Posterior cingulate gyrus (tissue), 11 donors: ENCODE results near the gene MYBPC2.
"Not testable (repeated sequence)": the region's sequence is repeated elsewhere in the genome, so short reads cannot be mapped to it uniquely, and the experiment has no call there.

Source experiments
- DNase-seq, 10 donors: peaks; one replicate each; pipeline versions ENCODE4 v3.0.0 to v3.0.0-alpha.2; 2020 to 2021; ENCODE audit warnings: mixed read lengths in 3 of 10
- intact Hi-C: fragments of 100-400 bp; cut with DNase I; formaldehyde crosslinking; loops from one replicate; pipeline ENCODE4 v1.15.1; 2023

The MYBPC2 gene

GRCh38 chr19:50432221-50433028 is at the start of gene MYBPC2:
TSS of gene MYBPC2 (plus strand) at chr19:50432892. CDS start at chr19:50432954, 62 bp downstream.
- intact Hi-C loops, result no loop called here
- DNase-seq, result peak in 1 of 10 donors; percentile 39

GRCh38 chr19:50383001-50383851 is 49.5 kb upstream of the MYBPC2 start:
- intact Hi-C loops, result no loop called here
- DNase-seq, result peak in 1 of 10 donors; percentile 65

GRCh38 chr19:50383852-50384684 is 48.6 kb upstream of the MYBPC2 start, which contains the start of gene POLD1:
TSS of gene POLD1 (plus strand) at chr19:50384347. CDS start at chr19:50398852, 14,505 bp downstream.
- intact Hi-C loops, result no loop called here

DNA sequence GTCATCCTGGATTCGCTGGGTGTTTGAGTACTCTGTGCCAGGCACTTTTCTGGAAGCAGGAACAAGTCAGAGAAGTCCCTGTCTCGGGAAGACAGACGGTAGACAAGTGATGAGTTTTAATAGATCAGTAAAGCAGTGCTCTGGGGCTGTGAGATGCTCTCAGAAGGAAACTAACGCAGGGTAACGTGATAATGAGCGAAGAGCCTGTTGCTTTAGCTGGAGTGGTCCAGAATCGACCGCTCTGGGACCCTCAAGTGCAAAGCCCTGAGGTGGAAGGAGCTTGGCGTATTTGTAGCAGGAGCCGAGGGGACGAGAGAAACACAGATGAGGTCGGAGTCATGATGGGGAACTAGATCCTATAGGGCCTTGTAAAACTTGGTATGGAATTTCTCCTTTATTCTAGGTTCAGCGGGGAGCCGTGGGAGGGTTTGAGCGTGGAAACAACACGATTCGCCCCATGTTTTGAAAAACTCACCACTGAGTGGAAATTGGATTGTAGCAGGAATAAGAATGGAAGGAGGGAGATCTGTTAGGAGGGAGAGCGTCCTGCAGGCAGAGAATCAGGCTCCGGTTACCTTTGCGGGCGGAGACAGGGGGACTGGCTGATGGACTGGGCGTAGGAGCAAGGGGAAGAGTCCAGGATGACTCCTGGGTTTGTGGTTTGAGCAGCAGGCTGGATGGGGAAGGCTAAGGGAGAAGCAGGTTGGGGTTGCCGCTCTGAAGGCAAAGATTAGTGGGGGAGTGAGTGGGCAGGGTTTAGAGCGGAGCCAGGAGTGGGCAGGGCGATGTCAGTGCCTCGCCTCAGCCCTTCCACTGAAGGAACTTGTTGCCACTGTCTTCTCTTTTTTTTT is 47.8 kb upstream of the MYBPC2 start:
- intact Hi-C loops, result no loop called here
- DNase-seq, result no peak

More at GRCh38 chr19:50383852-50384684, 48.6 kb upstream of the MYBPC2 start, which contains the start of gene POLD1:
- DNase-seq, result peak; percentile 88 to 99 (median 94)

DNA sequence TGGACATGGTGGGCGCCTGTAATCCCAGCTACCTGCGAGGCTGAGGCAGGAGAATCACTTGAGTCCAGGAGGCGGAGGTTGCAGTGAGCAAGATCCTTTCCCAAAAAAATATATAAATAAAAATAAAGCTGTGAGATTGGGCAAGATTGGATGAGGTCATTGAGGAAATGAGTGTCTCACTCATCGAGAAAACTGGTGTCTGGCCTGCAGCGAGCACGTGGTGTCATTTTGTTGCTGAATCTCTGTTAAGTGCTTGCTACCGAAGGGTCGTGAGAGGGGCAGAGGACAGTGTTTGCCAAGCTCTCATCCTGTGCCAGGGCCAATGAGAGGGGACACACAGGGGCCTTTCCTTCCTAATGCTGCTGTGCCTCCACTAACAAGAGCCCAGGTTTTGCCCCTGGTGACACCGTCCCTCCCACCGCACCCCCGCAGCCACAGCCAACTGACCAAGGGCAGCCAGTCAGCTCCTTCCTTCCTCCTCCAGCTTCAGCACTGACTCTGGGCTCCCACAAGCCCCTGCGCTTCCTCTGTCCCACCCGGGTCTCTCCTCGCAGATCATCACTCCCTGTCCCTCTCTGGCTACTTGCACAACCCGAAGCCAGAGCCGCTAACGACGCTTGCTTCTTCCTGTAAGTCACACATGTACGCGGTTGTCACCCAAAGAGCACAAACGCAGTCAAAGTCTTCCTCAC is 45.4 kb upstream of the MYBPC2 start:
- DNase-seq, result peak in 6 of 10 donors; percentile 24 to 90 (median 36)
- intact Hi-C loops, result no loop called here

- peak in 3 of 10 donors; percentile 20 to 53 (median 23) for DNase-seq
- intact Hi-C loops, result no loop called here
Measured at GRCh38 chr19:50387868-50388245, 44.8 kb upstream of the MYBPC2 start.

- intact Hi-C loops, DNase-seq: not testable (repeated sequence)
Measured at GRCh38 chr19:50390295-50390694, 42.4 kb upstream of the MYBPC2 start.

DNA sequence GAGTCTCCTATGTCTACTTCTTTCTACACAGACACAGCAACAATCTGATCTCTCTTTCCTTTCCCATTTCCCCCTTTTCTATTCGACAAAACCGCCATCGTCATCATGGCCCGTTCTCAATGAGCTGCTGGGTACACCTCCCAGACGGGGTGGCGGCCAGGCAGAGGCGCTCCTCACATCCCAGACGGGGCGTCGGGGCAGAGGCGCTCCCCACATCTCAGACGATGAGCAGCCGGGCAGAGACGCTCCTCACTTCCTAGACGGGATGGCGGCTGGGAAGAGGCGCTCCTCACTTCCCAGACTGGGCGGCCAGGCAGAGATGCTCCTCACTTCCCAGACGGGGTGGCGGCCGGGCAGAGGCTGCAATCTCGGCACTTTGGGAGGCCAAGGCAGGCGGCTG is 41.7 kb upstream of the MYBPC2 start:
- DNase-seq, intact Hi-C loops: not testable (repeated sequence)

DNA sequence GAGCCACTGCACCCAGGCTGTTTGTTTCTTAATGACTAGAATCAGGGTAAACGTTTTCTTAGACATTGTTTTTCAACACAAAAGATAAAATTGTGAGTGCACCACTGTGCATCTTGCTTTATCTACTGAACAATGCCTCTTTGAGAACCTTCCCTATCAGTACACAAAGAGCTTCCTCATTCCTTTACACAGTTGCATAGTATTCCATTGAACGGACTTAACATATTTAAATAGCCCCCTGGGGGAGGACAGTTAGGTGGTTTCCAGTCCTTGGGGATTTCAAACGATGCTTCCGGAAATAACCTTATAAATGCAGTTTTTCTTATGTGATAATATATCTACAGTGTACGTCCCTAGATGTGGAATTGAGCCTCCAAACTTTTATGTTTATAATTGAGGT is 39.9 kb upstream of the MYBPC2 start:
- no peak for DNase-seq
- intact Hi-C loops, result no loop called here

DNA sequence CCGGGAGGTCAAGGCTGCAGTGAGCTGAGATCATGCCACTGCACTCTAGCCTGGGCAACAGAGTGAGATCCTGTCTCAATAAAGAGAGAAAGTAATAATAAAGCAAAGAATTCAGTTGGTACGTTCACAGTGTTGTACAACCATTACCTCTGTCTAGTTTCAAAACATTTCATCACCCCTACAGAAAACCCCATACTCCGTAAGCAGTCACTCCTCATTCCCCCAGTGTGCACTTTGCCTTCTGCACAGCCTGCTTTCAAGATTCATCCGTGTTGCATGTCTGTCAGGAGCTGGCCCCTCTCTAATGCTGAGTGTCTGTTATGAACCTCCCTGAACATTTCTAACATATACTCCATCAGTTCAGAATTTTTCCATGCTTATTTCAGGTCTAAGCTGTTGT is 39.1 kb upstream of the MYBPC2 start:
- DNase-seq, result no peak
- intact Hi-C loops, result no loop called here

DNA sequence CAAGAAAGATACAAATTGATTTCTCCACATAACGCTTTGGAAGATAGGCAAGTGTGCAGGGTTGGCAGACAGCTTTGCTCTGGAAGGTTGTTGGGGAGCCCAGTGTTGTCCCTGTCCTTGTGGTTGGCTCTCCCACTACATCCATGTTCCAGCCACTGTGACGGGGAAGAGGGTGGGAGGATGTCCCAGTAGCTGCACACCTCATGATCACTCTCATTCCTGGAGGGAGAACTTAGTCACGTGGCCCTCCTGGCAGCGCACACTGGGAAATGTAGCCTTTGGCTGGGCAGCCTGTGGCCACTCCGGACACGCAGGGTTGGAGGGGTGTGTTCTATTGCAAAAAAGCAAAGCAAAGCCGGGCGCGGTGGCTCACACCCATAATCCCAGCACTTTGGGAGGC is 38.7 kb upstream of the MYBPC2 start:
- no peak for DNase-seq
- intact Hi-C loops, result no loop called here

DNA sequence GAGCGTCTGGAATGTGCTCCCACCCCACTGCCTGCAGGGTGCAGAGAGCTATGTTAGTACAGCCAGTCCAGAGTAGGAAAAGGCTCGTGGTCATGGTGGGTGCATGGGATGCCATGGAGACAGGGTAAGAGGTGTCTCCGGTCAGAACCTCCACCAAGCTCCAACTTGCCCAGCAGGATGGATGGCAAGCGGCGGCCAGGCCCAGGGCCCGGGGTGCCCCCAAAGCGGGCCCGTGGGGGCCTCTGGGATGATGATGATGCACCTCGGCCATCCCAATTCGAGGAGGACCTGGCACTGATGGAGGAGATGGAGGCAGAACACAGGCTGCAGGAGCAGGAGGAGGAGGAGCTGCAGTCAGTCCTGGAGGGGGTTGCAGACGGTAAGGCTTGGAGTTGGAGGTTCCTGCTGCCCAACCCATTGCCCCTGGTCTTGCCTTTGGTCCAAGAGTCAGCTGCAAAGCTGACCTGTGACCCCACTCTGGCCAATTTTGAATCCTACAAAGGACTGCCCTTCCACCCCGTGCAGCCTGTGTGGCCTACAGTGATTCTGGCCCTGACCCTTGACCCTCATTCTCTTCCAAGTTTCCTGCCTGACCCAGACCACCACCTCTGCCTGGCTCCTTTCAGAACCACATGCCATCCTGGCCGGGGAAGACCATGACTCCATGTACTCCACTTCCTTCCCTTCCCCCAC is 33.9 kb upstream of the MYBPC2 start:
- intact Hi-C loops, result no loop called here
- DNase-seq, result peak in 1 of 10 donors; percentile 36

DNA sequence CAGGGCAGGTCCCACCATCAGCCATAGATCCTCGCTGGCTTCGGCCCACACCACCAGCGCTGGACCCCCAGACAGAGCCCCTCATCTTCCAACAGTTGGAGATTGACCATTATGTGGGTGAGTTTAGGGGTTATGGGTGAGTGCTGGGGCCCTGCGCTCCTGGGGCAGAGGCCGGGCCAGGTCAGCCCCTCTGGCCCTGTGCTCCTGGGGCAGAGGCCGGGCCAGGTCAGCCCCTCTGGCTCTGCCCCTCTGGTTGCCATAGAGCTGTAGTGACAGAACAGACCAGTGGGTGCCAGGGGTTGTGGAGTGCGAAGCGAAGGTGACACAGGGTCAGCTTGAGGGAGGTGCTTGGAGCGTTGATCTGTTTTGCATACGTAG is 33.3 kb upstream of the MYBPC2 start:
- intact Hi-C loops, result no loop called here
- DNase-seq, result peak in 1 of 10 donors; percentile 54

DNA sequence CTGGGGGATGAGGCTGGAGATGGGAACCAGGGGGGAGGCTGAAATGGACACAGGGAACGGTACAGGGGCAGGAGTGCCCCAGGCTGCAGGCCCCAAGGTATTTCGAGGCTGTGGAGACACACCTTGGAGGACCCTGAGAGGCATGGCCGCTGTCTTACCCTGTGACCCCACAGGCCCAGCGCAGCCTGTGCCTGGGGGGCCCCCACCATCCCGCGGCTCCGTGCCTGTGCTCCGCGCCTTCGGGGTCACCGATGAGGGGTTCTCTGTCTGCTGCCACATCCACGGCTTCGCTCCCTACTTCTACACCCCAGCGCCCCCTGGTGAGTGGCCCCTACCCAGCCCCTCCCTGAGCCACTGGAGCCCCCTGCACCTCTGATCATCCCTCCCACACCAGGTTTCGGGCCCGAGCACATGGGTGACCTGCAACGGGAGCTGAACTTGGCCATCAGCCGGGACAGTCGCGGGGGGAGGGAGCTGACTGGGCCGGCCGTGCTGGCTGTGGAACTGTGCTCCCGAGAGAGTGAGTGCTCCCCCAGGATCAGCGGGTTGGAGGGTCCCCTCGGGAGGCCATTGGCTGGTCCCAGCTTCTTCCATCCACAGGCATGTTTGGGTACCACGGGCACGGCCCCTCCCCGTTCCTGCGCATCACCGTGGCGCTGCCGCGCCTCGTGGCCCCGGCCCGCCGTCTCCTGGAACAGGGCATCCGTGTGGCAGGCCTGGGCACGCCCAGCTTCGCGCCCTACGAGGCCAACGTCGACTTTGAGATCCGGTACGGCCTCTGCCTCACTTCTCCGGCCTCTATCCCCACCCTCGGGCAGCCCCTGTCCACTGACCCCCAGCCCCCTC is 30.9 kb upstream of the MYBPC2 start:
- intact Hi-C loops, result no loop called here
- DNase-seq, result peak in 1 of 10 donors; percentile 79

DNA sequence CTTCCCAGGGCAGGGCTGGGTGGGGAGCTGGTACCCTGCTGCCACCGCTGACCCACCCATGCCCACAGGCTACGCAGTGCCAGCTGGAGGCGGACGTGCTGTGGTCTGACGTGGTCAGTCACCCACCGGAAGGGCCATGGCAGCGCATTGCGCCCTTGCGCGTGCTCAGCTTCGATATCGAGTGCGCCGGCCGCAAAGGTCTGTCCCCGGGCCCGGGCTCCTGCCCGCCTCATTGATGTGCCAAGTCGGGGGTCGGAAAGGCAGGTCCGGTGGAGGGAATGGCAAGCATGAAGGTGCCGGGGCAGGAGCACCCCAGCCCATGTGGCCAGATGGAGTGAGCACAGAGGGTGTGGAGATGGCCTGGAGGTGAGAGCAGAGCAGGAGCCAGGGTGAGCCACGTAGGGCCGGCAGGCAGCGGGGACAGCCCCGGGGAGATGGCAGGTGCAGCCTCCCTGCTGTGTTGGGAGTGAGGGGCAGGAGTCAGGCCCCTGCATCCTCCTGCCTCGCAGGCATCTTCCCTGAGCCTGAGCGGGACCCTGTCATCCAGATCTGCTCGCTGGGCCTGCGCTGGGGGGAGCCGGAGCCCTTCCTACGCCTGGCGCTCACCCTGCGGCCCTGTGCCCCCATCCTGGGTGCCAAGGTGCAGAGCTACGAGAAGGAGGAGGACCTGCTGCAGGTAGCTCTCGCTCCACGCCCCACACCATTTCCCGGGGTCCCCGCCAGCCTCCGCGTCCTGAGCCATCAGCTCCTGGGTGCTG is 30.0 kb upstream of the MYBPC2 start:
- intact Hi-C loops, result no loop called here
- peak in 2 of 10 donors; percentile 54 to 56 for DNase-seq

- DNase-seq, result no peak
- intact Hi-C loops, result no loop called here
Measured at GRCh38 chr19:50406156-50406820, 26.4 kb upstream of the MYBPC2 start.
